Fibroblast of skin of back (primary cell): ENCODE measurements around the gene NELL1.

Experiments used
- DNase-seq: peaks from one replicate; pipeline ENCODE4 v3.0.0-alpha.2; 2013

The NELL1 gene

DNA sequence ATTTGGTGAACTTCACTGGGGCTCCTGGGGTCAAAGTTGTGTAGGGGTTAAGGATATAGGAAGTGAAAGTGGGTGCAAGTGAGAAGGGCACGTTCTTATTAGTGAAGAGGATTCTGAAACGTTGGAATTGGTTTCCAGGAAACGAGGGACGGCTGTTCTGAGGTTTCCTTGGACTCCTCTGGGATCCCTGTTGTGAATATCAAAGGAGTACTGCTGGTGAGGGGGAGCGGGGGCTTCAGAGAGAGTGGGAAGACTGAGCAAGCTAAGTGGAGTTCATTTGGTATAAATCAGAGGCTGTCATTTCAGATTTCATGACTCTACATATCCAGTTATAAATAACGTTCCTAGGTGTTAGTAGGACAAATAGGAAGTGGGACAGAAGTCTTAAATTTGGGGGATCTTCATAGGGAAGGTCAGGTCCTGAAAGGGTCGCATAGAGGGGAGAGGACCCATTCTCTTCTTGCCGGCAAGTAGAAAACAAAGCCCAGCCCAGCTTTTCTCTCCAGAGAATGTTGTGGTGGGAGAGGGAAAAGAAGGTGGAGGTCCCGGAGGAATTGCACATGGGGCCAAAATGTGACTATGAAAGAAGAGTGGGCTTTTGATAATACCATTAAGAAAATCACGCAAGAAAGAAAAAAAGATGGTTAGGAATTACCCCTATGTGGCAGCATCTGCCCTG, 1.1 kb upstream of the NELL1 start:
- DNase-seq: no peak

DNA sequence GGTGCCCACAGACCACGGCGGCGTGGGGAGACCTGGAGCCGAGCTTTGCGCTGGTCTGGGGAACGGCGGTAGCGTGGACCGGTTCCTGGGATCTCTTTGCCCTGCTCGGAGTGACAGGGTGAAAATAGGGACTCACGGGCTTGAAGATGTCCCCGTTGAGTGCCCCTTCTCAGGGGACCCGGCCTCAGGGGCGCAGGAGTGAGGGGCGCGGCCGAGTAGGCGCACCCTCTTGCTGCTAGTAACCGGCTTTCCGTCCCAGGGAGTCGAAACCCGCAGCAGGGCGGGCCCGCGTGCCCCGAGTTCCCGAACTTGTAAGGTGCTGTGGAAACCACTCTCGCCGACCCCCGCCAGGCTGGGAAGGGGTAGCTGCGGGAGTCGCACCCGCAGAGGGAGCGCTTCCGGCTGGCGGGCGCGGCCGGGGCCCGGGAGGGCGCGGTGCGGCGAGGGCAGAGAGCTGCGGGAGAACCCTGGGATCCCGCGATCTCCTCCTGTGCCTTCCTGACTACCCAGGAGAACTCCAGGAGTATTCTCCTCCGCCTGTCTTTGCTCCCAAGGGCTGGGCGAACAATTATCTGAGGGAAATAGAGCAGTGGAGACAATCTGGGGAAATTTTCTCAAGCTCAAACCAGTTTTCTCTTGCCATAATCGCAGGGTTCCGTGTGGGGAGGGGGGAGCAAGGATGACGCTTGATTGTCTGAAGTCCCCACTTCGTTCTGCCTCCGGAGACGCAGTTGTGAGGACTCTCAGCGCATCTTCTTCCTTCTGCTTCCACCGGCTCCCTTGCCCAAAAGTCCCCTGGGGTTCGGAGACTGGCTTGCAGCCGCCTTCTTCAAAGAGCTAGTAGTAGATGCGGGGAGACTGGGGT, 666 bp downstream of the NELL1 start:
- DNase-seq: no peak

DNA sequence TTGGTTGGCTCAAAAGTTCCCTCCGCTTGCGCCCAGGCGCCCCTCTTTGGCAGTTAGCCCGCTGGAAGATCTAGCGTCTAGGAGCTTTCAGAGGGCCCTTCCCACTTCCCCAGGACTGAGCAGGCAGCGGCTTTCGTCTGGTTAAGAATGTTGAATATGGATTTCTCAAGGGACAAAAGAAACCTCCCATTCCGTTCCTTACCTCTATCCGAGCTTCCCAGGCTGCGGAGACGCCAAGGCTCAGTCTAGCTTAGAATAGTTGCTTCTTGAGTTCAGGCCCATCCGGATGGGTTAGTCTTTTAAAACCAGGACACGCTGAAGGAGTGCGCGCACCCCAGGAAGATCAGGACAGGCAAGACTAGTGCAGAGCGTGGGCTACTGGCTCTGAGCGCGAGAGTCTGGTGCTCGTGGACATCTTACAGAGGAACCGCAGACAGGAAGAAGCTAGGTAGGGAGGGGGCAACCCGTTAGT, 1.6 kb downstream of the NELL1 start:
- no peak for DNase-seq

DNA sequence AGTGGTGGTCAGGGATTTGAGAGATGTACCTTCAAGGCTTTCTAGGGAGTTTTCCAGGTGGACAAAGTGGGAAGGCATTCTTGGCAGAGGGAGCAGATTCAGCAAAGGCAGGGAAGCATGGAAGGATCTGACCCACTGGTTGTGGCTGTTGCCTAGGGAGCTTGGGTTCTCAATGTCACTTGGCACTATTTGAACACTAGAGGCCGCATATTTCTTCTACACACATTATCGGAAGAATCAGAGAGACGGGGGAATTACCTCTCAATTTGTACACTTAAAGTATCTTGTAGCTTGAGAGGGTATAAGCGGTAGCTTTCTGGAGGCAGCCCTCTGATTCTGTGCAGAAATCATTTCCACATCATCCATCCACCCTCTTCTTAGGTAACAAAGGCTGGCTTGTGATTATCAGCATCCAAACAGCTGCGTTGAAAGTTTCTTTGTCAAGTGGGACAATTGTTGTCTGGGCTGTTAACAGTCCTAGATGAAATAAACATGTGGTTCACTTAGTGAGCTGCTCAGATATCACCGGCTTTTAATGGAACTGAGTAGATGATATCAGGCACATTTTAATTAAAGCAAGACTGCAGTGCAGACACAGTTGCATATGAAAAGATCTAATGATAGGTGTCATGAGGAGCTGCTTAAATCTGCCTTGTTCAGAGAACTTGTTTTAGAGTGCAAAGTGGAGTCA, 2.6 kb downstream of the NELL1 start:
- no peak for DNase-seq

DNA sequence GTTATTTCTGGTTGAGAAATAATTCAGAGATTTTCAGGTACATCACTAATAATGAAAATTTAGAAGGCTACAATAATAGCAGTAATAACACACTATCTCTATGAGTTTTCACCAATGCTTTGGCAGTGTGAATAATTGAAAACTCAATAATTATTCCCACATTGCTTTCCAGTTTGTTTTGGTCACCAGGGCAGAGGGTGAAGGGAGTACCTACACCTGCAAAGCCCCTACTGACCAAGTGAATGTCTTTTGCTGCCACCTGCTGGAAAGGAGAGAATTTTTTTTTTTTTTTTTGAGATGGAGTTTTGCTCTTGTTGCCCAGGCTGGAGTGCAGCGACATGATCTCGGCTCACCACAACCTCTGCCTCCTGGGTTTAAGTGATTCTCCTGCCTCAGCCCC, 3.2 kb downstream of the NELL1 start:
- no peak for DNase-seq

DNA sequence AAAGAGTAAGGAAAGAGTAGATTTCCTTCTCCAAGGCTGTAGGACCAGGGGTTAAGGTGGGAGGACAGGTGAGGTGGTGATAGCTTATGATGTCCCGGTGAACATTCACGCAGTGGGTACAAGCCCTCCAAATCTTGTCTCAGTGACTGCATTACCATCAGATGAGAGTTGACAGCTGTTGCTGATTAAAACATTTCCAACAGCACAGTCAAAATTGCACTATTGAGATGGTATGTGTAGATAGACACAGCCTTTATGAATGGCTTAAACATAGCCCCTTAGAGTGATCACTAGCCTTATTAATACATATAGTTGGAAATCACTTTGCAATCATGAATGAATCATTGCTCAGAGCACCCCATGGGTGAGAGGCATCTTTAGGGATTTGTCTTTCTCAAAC, 7.3 kb downstream of the NELL1 start:
- DNase-seq: no peak

DNA sequence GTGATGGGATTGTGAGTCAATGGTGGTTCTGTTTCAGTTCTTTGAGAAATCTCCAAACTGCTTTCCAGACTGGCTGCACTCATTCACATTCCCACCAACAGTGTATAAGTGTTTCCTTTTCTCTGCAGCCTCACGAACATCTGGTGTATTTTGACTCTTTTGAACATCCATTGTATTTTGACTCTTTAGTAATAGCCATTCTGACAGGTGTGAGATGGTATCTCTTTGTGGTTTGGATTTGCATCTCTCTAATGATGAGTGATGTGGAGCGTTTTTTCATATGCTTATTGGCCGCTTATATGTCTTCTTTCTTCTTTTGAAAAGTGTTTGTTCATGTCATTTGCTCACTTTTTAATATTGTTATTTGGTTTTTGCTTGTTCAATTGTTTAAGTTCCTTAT, 19.4 kb downstream of the NELL1 start:
- DNase-seq: no peak

DNA sequence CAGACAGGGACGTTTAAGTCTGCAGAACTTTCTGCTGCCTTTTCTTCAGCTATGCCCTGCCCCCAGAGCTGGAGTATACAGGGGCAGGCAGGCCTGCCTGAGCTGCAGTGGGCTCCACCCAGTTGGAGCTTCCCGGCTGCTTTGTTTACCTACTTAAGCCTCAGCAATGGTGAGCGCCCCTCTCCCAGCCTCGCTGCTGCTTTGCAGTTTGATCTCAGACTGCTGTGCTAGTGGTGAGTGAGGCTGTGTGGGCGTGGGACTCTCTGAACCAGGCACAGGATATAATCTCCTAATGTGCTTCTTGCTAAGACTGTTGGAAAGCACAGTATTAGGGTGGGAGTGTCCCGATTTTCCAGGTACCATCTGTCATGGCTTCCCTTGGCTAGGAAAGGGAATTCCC, 38.5 kb downstream of the NELL1 start:
- DNase-seq: no peak

DNA sequence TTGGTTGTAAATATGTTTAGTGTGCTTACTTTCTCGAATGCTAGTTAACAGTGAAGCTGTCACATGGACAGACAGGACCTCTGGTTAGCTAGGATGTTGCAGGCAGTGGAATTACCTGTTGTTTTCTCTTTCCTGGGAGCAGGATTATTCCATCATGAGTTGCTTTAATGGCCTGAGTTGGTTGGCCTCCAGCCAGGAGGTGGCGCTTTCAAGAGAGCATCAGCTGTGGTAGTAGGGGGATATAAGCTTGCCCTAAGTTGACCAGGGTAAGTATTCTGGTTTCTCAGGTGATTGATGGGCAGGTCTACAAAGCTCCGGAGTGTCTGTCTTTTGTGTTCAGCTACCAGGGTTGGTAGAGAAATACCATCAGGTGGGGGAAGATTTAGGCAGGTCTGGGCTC, 43.5 kb downstream of the NELL1 start:
- no peak for DNase-seq

DNA sequence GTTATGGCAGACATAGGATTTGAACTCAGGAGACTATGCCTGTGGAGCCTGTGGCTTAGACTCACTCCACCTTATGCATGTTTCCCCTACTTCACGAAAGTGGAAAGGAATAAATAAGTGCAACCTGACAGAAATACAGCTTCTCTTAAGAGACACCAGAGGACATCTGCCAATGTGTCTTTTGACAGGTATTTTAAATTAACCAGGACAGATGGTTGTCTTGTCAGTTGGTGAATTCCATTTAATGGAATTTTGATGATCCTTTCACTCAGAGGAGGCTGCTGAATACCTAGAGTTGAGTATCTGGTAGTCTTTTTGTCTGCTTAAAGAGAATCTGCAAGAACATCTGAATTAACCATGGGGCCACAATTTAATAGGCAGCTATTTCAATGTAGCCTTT, 46.1 kb downstream of the NELL1 start:
- DNase-seq: no peak

DNA sequence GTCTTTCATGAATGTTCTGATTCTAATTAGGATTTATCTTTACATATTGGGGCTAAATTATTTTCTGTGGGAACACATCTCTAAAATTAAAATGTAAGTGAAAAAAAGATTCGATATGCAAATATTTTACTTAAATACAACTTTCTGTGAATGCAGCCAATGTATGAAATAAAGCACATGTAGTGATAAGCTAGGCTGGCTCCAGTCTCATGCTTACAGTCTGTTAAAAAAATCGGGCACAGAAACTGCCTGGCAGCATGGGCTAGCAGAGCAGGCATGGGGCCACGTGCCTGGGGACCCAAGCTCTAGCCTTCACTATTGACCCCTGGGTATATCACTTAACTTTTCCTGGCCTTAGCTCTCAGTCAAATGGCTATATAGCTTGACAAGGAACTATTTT, 46.5 kb downstream of the NELL1 start:
- DNase-seq: no peak

DNA sequence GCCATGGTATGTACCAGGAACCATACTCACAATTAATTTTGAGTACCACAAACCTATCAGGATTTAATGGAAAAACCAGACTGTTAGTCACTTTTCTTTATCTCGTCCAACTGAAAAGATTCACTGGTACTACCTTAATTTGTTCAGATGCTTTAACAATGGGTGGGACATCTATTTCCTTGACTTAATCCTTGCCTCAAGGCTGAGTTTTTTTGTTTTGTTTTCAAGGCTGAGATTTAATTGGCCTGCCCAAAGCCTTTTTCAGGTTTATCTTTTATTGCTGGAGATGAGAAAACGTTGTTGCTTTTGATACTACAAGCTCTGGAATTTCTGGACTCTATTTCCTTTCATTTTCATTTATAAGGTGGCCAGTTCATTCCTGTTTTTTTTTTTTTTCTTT, 50.4 kb downstream of the NELL1 start:
- no peak for DNase-seq

DNA sequence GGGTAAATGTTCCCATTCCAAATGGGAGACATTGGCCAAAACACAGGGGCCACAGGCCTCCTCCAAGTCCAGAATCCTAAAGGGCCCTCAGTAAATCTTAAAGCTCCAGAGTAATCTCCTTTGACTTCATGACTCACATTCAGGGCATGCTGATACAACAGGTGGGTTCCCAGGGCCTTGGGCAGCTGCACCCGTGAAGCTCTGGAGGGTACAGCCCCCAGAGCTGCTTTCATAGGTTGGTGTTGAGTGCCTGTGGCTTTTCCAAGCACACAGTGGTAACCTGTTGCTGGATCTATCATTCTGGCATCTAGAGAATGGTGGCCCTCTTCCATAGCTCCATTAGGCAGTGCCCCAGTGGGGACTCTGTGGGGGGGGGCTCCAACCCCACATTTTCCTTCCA, 54.0 kb downstream of the NELL1 start:
- DNase-seq: no peak

DNA sequence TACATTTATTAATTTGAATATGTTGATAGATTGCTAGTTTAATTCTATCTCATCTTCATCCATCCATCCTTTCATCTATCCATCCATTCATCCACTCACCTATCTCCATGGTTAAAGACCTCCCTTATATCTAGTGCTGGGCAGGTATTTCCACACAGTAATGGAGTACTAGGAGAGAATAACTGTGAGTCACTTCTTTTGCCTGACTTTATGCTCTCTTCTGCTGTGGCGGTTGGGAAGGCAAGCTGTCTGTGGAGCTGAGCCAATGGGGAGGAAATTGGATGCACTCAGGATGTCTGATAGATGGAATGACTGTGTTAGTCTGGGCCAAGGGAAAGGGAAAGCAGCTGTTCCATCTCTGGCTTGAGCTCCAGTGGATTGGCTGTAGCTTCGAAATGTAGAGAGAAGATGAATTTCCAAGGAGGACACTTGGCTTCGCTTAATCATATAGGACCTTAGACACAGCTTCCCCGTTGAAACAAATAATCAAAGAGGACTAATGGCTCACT, 60.3 kb downstream of the NELL1 start:
- no peak for DNase-seq

DNA sequence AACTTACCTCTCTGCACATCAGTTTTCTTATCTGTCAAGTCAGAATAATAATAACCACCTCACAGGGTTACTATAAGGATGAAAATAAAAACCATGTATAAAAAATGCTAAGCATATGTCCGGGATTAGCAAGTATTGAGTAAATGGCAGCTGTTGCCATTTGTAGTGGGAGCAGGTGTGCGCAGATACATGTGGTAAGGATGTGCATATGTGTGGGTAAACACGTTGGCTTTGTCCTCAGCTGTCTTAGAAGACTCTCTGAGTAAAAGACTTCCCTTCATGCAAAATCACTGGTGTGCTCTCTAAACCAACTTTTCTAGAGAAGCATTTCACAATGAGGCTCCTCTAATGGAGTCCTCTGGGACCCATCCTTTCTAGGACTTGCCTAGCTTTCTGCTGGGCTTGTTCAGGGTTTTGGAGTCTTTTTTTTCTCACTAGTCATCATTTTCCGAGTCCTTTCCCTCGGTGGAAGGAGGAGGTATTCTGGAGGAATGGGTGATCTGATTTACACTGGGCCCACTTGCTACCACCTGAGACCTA, 62.4 kb downstream of the NELL1 start:
- no peak for DNase-seq

DNA sequence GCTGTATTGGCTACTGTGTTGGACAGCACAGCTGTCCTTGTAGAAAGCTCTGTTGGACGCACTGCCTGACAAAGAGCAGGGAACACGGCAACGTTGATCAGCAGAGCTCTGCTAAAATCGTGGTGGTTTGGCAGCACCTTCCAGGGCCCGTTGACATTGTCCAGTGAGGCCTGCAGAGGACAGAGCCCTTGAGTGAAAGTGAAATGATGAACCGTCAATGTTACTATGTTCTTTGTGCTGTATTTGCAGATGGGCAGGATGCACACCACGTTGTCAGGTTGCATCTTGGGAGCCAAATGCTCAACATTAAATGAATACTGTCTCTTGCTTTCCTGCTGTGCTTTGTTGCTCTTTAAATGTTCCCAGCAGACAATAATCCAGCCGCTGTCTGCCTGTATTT, 69.7 kb downstream of the NELL1 start:
- no peak for DNase-seq

DNA sequence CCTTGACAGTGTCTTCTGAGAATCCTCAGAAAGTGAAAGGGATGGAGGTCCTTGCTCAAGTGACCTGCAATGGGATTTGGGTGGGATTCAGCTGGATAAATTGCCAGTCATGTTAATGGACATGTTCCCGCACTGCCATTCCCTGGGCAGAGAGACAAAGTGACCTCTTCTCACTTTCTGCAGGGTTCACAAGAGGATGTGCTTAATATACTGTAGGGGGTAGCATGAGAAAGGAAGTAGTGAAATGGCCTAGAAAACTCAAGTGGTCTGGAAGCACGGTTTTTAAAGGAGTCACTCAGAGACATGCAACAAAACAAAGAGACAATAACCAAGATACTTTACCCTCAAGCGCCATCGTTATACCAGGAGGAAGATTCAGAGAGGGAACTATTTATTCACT, 70.2 kb downstream of the NELL1 start:
- DNase-seq: no peak

DNA sequence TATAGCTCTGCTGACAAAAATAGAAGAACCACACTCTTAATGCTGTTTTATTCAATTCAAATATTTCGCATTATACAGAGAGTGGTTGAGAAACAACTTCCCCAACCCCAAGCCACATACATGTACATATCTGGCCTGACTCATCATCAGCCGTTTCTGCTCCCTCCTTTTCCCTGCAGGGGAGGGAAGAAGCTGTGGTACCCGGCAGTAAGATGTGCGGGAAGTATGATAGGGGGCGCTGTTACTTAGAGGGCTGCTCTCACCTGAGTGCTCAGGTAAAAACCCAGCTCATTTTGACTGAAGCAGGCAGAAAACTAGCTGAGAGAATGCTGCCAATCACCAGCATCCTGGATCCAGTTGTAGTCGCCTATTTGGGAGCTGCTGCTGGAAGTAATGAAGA, 85.5 kb downstream of the NELL1 start:
- DNase-seq: no peak

DNA sequence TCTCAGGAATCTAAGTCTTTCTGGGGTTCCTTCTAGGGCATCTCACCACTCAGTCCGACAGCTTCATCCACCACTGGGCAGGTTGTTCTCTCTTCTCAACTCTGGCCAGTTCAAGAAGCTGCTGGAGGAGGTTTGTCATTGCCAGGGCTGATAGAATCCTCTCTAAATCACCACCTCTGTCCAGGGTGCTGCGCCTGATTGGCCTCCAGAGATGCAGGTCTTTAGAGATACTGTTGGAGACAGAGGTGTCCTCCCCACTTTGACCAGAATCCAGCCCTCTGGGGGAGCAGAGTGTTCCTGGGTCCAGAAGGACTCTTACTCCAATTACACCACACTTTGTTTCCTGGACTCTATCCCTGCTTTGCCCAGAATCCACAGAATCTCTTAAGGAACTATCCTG, 90.2 kb downstream of the NELL1 start:
- no peak for DNase-seq

DNA sequence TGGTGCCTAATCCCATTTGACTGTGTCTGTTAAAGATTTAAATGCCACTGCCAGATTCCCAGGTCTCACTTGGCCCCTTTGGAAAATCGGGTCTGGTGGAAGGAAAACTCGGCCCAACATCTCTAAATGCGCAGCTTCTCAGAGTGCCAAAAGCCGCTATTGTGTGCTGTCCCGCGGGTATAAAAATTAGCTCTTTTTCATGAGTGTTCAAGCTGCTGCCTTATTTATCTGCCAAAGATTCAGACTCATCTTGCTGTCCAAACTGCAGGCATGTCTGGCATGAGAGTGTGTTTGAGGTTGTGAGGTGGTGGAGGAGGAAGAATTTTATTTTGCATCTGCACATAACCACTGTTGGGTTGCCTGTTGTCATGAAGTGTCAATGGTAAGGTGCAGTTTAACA, 91.4 kb downstream of the NELL1 start:
- no peak for DNase-seq

DNA sequence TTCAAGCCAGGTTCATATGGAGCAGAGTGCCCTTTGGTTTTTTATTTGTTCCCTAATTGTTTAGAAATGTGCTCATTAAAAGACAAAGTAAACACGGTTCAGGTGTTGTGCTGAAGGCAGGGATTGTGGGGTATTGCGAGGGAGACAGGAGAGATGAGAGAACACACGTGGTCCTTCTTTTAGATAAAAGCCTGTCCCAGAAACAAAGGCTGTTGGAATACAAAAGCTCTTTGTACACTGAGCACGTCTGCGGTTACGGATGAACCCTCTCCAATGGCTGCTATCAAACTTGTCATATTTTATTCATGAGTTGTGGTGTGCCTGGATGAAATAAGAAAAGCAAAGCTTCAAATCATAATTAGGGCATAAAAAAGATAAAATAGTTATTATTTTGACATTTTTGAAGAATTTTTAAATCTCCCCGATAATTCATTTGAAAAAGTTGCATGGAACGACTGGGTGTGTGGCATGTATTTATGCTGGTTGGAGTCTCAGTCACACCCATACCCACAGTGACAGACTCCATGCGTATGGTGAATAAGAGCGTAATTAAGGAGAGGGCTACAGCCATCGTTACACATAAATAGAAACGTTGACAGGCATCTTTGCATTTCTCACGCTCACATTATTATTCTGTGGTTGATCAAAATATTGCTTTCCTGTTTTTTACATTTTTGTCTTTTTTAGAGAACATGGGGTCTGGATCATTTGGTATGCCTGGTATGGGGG, 92.9 kb downstream of the NELL1 start:
- no peak for DNase-seq

DNA sequence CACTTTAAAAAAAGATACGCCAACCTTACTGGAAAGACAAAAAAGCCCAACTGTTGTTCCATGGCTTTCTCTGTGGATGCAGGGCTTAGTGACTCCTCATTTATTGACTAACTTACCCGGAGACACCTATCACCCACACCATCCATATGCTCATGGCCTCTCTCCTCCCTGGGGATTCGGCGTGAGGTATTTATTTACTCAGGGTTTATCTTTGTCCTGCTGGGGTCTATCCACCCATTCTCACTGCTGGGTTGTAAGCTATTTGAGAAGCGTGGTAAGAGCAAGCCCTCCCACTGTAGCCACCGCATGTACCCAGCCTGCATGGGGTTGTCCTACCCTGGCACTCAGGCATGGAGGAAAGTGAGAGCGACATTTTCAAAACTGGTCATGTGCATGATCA, 93.6 kb downstream of the NELL1 start:
- DNase-seq: no peak
